SK-N-SH (cell line): Measurements from ENCODE around the gene WNK1.

ENCODE experiments used
- EP300 ChIP-seq, 2 experiments: IDR thresholded peaks; 2 replicates each; pipeline versions ENCODE4 v1.4.0 to v1.6.1; 2012; ENCODE audit warnings: borderline replicate concordance in 1 of 2, low read depth in 1 of 2, low read length in 1 of 2
- GABPA ChIP-seq: IDR thresholded peaks from 2 replicates; pipeline ENCODE4 v1.4.0; 2012; ENCODE audit warnings: low read depth, mild to moderate bottlenecking

GRCh38 chr12:948238-948637 lies 195.9 kb downstream of the WNK1 start:
- TF ChIP-seq EP300 (IDR thresholded peaks at IDR 0.05; ENCODE audit: borderline replicate concordance in 1 of 2, low read depth in 1 of 2, low read length in 1 of 2) (no peak), GABPA (no peak)
